VCaP (cell line): ENCODE data around the gene FSTL4.

Experiments used
- H3K27ac ChIP-seq: fragments of 450-650 bp; 2 replicates; pipeline ENCODE4 v1.5.1; 2017
- TF ChIP-seq, protein P1 (sequence below): fragments of 450-650 bp; conservative IDR thresholded peaks from 2 replicates; pipeline ENCODE4 v1.5.1; 2017; ENCODE audit warnings: mild to moderate bottlenecking, moderate library complexity

Gene FSTL4

GRCh38 chr5:133340822-133341221, 271.5 kb downstream of the FSTL4 start:
- no peak overlapping the region for H3K27ac ChIP-seq
- TF ChIP-seq, protein P1, sequence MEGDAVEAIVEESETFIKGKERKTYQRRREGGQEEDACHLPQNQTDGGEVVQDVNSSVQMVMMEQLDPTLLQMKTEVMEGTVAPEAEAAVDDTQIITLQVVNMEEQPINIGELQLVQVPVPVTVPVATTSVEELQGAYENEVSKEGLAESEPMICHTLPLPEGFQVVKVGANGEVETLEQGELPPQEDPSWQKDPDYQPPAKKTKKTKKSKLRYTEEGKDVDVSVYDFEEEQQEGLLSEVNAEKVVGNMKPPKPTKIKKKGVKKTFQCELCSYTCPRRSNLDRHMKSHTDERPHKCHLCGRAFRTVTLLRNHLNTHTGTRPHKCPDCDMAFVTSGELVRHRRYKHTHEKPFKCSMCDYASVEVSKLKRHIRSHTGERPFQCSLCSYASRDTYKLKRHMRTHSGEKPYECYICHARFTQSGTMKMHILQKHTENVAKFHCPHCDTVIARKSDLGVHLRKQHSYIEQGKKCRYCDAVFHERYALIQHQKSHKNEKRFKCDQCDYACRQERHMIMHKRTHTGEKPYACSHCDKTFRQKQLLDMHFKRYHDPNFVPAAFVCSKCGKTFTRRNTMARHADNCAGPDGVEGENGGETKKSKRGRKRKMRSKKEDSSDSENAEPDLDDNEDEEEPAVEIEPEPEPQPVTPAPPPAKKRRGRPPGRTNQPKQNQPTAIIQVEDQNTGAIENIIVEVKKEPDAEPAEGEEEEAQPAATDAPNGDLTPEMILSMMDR = no peak

DNA sequence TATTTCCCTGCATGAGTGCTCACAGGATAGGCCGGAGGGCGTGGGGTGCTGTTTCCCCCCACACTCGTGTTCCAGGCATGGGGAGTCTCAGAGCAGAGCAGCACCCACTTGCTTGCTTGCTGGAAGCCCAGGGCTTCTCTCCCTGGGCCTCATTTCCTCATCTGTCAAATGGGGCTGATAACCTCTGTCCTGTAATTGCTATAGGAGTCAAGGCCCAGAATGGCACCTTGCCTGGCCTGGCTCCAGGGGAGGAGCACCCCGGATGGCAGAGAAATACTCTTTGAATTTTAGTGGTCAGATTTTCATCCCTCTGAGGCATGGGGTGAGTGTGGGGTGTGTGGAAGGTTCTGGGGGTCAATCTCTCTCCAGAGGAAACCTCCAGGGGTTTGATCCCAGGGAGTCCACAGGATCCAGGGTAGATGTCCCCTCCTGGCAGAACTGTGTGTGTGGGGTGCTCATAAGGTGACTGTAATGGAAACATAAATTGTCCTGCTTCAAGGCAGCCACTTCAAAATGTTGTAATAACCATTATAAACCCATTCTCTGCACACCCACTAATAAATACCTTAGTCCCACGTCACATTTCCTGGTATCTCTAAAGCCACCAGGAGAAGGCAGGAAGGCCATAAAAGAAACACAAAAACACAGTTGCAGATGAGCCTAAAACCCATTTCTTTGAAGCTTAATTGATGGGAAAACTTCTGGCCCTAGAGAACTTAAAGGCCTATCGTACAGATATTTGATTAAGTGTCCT, 272.2 kb downstream of the FSTL4 start:
- H3K27ac ChIP-seq = no peak overlapping the region
- TF ChIP-seq, protein P1 = no peak

GRCh38 chr5:133338504-133339355, 273.6 kb downstream of the FSTL4 start:
- TF ChIP-seq, protein P1 = no peak

GRCh38 chr5:133337795-133338445, 274.4 kb downstream of the FSTL4 start:
- TF ChIP-seq, protein P1 = no peak

More at GRCh38 chr5:133338504-133339355, 273.6 kb downstream of the FSTL4 start:
- no peak overlapping the region for H3K27ac ChIP-seq

DNA sequence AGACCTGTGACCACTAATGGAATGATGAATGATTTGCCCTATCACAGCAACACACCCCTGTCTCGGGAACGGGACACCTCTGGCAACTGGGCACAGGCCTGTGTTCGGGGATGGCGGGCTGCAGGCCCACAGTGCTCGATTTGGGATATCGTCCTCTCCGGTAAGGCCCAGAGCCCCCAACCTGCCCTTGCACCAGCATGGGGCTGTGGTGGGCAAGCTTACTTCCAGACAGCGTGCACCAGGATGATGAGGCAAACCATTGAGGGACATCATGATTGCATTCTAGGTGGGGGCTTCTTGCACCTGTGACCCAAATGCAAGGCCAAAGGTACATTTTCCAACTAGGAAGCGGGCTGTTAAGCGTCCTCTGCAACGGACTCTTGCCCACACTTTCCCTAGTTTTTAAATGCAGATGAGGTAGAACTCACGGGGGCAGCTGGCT, 275.4 kb downstream of the FSTL4 start:
- H3K27ac ChIP-seq = no peak overlapping the region
- TF ChIP-seq, protein P1 = no peak

More at GRCh38 chr5:133337795-133338445, 274.4 kb downstream of the FSTL4 start:
- no peak overlapping the region for H3K27ac ChIP-seq

- no peak overlapping the region for H3K27ac ChIP-seq
- TF ChIP-seq, protein P1 = no peak
Observed at GRCh38 chr5:133336121-133336968, 276.0 kb downstream of the FSTL4 start.
